HEK293 (cell line): Measurements from ENCODE around the gene CATSPERZ.

ENCODE experiments used
- CTCF ChIA-PET: fragments of 350-600 bp; formaldehyde crosslinking; extraction: SDS; loops from one replicate; lab custom pipeline; 2021; ENCODE audit warnings: antibody characterized with exemption; lab: Yijun Ruan, JAX
- POLR2A ChIA-PET: fragments of 300-600 bp; formaldehyde crosslinking; extraction: SDS; loops from one replicate; lab custom pipeline; 2020; ENCODE audit warnings: antibody characterized with exemption, inconsistent platforms; lab: Yijun Ruan, JAX
- H3K27ac ChIP-seq: fragments of 200-500 bp; sonication (Bioruptor generic); 2 replicates; pipeline ENCODE4 v1.5.1; 2014; ENCODE audit warnings: low read depth, low read length, control low read depth, inconsistent platforms; ENCODE audit errors: extremely low read depth
- H3K36me3 ChIP-seq, 2 experiments: fragments of 200-500 bp in 1 of 2; sonication (Bioruptor generic) in 1 of 2; 1 replicate in 1 of 2; 2 replicates in 1 of 2; pipeline ENCODE4 v1.5.1; 2014 to 2017; ENCODE audit warnings: inconsistent platforms in 2 of 2, low read length in 2 of 2; ENCODE audit not compliant: control insufficient read depth in 2 of 2, insufficient read depth in 1 of 2
- H3K4me1 ChIP-seq: fragments of 200-500 bp; sonication (Bioruptor generic); 2 replicates; pipeline ENCODE4 v1.5.1; 2014; ENCODE audit warnings: mild to moderate bottlenecking, low read length, inconsistent platforms; ENCODE audit not compliant: control insufficient read depth, insufficient read depth
- H3K4me3 ChIP-seq: 2 replicates; pipeline ENCODE4 v1.5.1; 2011; ENCODE audit warnings: low read depth, mild to moderate bottlenecking, control low read depth, low read length, moderate library complexity
- H3K9me3 ChIP-seq: fragments of 200-500 bp; sonication (Bioruptor generic); 2 replicates; pipeline ENCODE4 v1.5.1; 2014; ENCODE audit warnings: low read depth, low read length, inconsistent platforms; ENCODE audit not compliant: control insufficient read depth, insufficient read depth
- ATF2 ChIP-seq: fragments of 450-650 bp; formaldehyde crosslinking; IDR thresholded peaks from 2 replicates; pipeline ENCODE4 v1.5.1; 2016; ENCODE audit warnings: missing biosample characterization, missing genetic modification characterization, low read depth
- BCL11A ChIP-seq: fragments of 450-650 bp; formaldehyde crosslinking; IDR thresholded peaks from 2 replicates; pipeline ENCODE4 v1.5.1; 2016; ENCODE audit warnings: low read depth, missing biosample characterization, missing genetic modification characterization
- KLF16 ChIP-seq: fragments of 450-650 bp; formaldehyde crosslinking; IDR thresholded peaks from 2 replicates; pipeline ENCODE4 v1.5.1; 2017; ENCODE audit warnings: missing biosample characterization, missing genetic modification characterization
- MZF1 ChIP-seq: fragments of 450-650 bp; formaldehyde crosslinking; IDR thresholded peaks from 2 replicates; pipeline ENCODE4 v1.5.1; 2017; ENCODE audit warnings: missing biosample characterization, missing genetic modification characterization, borderline replicate concordance
- PRDM1 ChIP-seq: fragments of 450-650 bp; formaldehyde crosslinking; IDR thresholded peaks from 2 replicates; pipeline ENCODE4; 2016; ENCODE audit warnings: missing biosample characterization, missing genetic modification characterization
- PRDM10 ChIP-seq: fragments of 450-650 bp; formaldehyde crosslinking; IDR thresholded peaks from 2 replicates; pipeline ENCODE4 v1.5.1; 2016; ENCODE audit warnings: missing biosample characterization, missing genetic modification characterization
- SP2 ChIP-seq: fragments of 450-650 bp; formaldehyde crosslinking; IDR thresholded peaks from 2 replicates; pipeline ENCODE4 v1.5.1; 2016; ENCODE audit warnings: missing biosample characterization, missing genetic modification characterization
- ZBTB26 ChIP-seq: fragments of 450-650 bp; formaldehyde crosslinking; optimal IDR thresholded peaks from 2 replicates; pipeline ENCODE3; 2016; ENCODE audit warnings: missing biosample characterization, mild to moderate bottlenecking, missing genetic modification characterization
- ZBTB44 ChIP-seq: fragments of 450-650 bp; IDR thresholded peaks from 2 replicates; pipeline ENCODE4 v1.5.1; 2018; ENCODE audit warnings: missing biosample characterization, mild to moderate bottlenecking, missing genetic modification characterization
- ZFHX2 ChIP-seq: fragments of 450-650 bp; formaldehyde crosslinking; conservative IDR thresholded peaks from 2 replicates; pipeline ENCODE4 v1.5.1; 2016; ENCODE audit warnings: missing biosample characterization, missing genetic modification characterization
- ZNF121 ChIP-seq: fragments of 450-650 bp; formaldehyde crosslinking; IDR thresholded peaks from 2 replicates; pipeline ENCODE4 v1.5.1; 2016; ENCODE audit warnings: missing biosample characterization, missing genetic modification characterization
- ZNF138 ChIP-seq: fragments of 450-650 bp; formaldehyde crosslinking; IDR thresholded peaks from 2 replicates; pipeline ENCODE4 v1.5.1; 2016; ENCODE audit warnings: missing biosample characterization, missing genetic modification characterization, borderline replicate concordance
- ZNF221 ChIP-seq: fragments of 450-650 bp; formaldehyde crosslinking; IDR thresholded peaks from 2 replicates; pipeline ENCODE4 v1.5.1; 2017; ENCODE audit warnings: missing biosample characterization, missing genetic modification characterization, borderline replicate concordance
- ZNF239 ChIP-seq: fragments of 450-650 bp; formaldehyde crosslinking; IDR thresholded peaks from 2 replicates; pipeline ENCODE4 v1.5.1; 2016; ENCODE audit warnings: missing biosample characterization, missing genetic modification characterization
- ZNF324 ChIP-seq: fragments of 450-650 bp; formaldehyde crosslinking; IDR thresholded peaks from 2 replicates; pipeline ENCODE4 v1.5.1; 2016; ENCODE audit warnings: missing biosample characterization, missing genetic modification characterization
- ZNF548 ChIP-seq: fragments of 450-650 bp; formaldehyde crosslinking; IDR thresholded peaks from 2 replicates; pipeline ENCODE4 v1.5.1; 2016; ENCODE audit warnings: missing biosample characterization, missing genetic modification characterization
- ZNF558 ChIP-seq: fragments of 450-650 bp; formaldehyde crosslinking; IDR thresholded peaks from 2 replicates; pipeline ENCODE4 v1.5.1; 2016; ENCODE audit warnings: missing biosample characterization, missing genetic modification characterization
- ZNF624 ChIP-seq: fragments of 450-650 bp; formaldehyde crosslinking; IDR thresholded peaks from 2 replicates; pipeline ENCODE4 v1.5.1; 2017; ENCODE audit warnings: missing biosample characterization, missing genetic modification characterization
- ZNF830 ChIP-seq: fragments of 450-650 bp; IDR thresholded peaks from 2 replicates; pipeline ENCODE4 v1.5.0; 2018; ENCODE audit warnings: missing biosample characterization, missing genetic modification characterization, low read depth, mild to moderate bottlenecking, moderate library complexity
- TF ChIP-seq, protein P1 (sequence below): sonication (generic); formaldehyde crosslinking; IDR thresholded peaks from 2 replicates; pipeline ENCODE4 v1.8.1; 2022; ENCODE audit warnings: mild to moderate bottlenecking, moderate library complexity, missing genetic modification reagents

The CATSPERZ gene

DNA sequence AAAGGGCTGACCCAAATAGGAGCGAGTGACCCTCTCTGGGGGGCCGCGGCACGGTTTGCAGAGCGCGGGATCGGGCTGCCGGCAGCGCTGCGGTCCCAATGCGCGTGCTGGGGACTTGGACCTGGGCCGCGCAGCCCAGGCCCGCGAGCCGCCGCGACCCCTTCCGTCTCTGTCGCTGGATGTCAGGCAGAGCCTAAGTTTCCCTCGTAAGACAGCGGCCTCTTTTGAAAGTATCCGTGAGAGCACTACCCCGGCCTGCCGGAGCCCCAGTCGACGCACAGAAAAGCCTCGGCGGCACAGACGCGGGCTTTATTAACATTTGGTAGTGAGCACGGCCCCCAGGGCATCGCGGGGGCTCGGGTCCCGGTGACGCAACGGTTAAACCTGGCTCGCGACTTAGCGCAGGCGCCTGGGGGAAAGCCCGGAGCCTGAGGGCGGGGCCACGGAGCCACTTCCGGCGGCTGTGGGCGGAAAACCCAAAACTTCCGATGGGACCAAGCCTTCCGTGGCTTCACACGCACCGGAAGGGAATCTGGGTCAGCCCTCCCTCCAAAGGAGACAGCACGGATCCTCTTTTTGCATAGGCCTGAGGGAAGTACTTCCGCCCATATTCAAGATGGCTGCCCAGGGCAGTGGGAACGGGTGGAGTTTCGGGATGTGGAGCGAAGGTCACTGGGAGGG lies 30.5 kb upstream of the CATSPERZ start (continued):
- peak; percentile 84 for TF ChIP-seq KLF16 (tag by site-specific recombination)
- peak; percentile 68 for TF ChIP-seq ZNF121
- no peak for TF ChIP-seq ZNF558 (tag by site-specific recombination)
- no peak for TF ChIP-seq BCL11A
- no peak for TF ChIP-seq ZNF830 (tag by site-specific recombination)
- TF ChIP-seq PRDM1: no peak
- TF ChIP-seq ATF2 (tag by site-specific recombination): peak; percentile 57; the same call in 1 of the 2 replicates
- no peak for TF ChIP-seq MZF1
- TF ChIP-seq ZFHX2 (tag by site-specific recombination): peak; percentile 75
- TF ChIP-seq SP2 (tag by site-specific recombination): peak; percentile 97
- peak; percentile 93 for TF ChIP-seq ZBTB26
- TF ChIP-seq ZNF138 (tag by site-specific recombination): no peak
- TF ChIP-seq ZNF548 (tag by site-specific recombination): no peak
- no peak for TF ChIP-seq ZNF239 (tag by site-specific recombination)
- no peak for TF ChIP-seq PRDM10 (tag by site-specific recombination)
- TF ChIP-seq, protein P1, sequence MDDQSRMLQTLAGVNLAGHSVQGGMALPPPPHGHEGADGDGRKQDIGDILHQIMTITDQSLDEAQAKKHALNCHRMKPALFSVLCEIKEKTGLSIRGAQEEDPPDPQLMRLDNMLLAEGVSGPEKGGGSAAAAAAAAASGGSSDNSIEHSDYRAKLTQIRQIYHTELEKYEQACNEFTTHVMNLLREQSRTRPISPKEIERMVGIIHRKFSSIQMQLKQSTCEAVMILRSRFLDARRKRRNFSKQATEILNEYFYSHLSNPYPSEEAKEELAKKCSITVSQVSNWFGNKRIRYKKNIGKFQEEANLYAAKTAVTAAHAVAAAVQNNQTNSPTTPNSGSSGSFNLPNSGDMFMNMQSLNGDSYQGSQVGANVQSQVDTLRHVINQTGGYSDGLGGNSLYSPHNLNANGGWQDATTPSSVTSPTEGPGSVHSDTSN (CRISPR knock-in tag): 0 out of 2 replicates have a peak, but pooled peaks have one; percentile 34
- TF ChIP-seq, all 188 proteins: peak for 45

- ChIA-PET CTCF (interaction anchor here (0.6 to 1.8 kb wide), 9 partner anchors 10 to 364 kb away, joined by 3 to 9 read pairs (median 4); partner anchors contain the start of gene PLCB3), POLR2A (interaction anchor here (0.7 to 1.1 kb wide), 4 partner anchors 9 to 70 kb away, joined by 3 read pairs; partner anchors contain the start of gene BAD)
- Histone ChIP-seq H3K4me1 (no peaks in the 10 kb centered on the region), H3K9me3 (no peaks in the 10 kb centered on the region), H3K27ac (no peak overlapping the region), H3K36me3 (peaks cover 0 to 45% of the 10 kb centered on the region in 2 experiments; a peak in 2 of 3 replicates), H3K4me3 (no peak overlapping the region)
- TF ChIP-seq ZNF239 (tag by site-specific recombination) (no peak), ZNF324 (tag by site-specific recombination) (no peak), ZBTB44 (tag by site-specific recombination) (no peak), ZNF221 (tag by site-specific recombination) (no peak), ZNF624 (tag by site-specific recombination) (no peak)
Observed at GRCh38 chr11:64275031-64275800, 24.9 kb upstream of the CATSPERZ start.
